Kidney epithelial cell (primary cell): ENCODE data around the gene SCRT2. TPM values are rescaled to one million over a fixed set of nuclear protein-coding genes. Genes with fewer than 3 reads are reported as not detected.

Experiments
- DNase-seq: peaks from one replicate; pipeline ENCODE4 v3.0.0-alpha.2; 2010; ENCODE audit warnings: low read depth
- H3K27me3 ChIP-seq: 2 replicates; pipeline ENCODE4 v1.6.0; 2011; ENCODE audit warnings: low read length; ENCODE audit not compliant: control insufficient read depth, insufficient read depth
- H3K36me3 ChIP-seq: 2 replicates; pipeline ENCODE4 v1.5.1; 2011; ENCODE audit warnings: low read length; ENCODE audit not compliant: control insufficient read depth, insufficient read depth
- H3K4me3 ChIP-seq: 2 replicates; pipeline ENCODE4 v1.5.1; 2011; ENCODE audit warnings: low read depth, mild to moderate bottlenecking, control low read depth, low read length
- CTCF ChIP-seq: IDR thresholded peaks from 2 replicates; pipeline ENCODE4 v1.5.1; 2011; ENCODE audit warnings: mild to moderate bottlenecking, moderate library complexity, low read length, control low read depth, inconsistent platforms; ENCODE audit not compliant: insufficient read depth, poor library complexity, severe bottlenecking
- total RNA-seq: library from RNA; depleted of rRNA; stranded (reverse); fragments of >200 nt; gene quantifications from 2 replicates; pipeline ENCODE4 v1.2.3, GENCODE V29; 2015

SCRT2 gene
- total RNA-seq, 1 donor from 2014 or later = not detected

DNA sequence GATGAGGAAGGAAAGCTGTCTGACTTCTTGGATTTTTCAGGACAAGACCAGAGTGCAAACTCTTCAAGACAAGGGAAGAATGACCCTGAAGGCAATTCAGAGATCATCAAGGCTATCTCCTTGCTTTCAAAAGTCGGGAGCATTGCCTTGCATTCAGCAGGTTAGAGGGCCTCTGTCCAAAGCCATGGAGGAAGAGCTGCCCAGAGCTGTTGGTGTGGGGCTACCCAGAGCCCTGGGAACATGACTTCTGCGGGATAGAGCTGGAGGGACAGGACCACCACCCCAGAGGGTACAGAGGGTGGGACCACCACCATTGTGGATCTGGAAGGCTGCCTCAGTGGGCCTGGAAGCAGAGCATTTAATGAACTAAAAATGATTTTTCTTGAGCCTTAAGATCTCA, 17.4 kb downstream of the SCRT2 start:
- DNase-seq = no peak

GRCh38 chr20:655726-656624, 19.6 kb downstream of the SCRT2 start:
- Histone ChIP-seq H3K4me3 (no peak overlapping the region), H3K27me3 (peaks cover 22% of the 10 kb centered on the region), H3K36me3 (no peaks in the 10 kb centered on the region)
- no peak for DNase-seq
- TF ChIP-seq CTCF = no peak

More for the DNA sequence above, 17.4 kb downstream of the SCRT2 start:
- TF ChIP-seq CTCF = no peak
- peaks cover 43% of the 10 kb centered on the region for H3K27me3 ChIP-seq
- no peaks in the 10 kb centered on the region for H3K36me3 ChIP-seq
- no peak overlapping the region for H3K4me3 ChIP-seq

- peaks cover 14% of the 10 kb centered on the region for H3K27me3 ChIP-seq
- DNase-seq = no peak
- TF ChIP-seq CTCF = no peak
Measured at GRCh38 chr20:654417-654750, 21.2 kb downstream of the SCRT2 start.

DNA sequence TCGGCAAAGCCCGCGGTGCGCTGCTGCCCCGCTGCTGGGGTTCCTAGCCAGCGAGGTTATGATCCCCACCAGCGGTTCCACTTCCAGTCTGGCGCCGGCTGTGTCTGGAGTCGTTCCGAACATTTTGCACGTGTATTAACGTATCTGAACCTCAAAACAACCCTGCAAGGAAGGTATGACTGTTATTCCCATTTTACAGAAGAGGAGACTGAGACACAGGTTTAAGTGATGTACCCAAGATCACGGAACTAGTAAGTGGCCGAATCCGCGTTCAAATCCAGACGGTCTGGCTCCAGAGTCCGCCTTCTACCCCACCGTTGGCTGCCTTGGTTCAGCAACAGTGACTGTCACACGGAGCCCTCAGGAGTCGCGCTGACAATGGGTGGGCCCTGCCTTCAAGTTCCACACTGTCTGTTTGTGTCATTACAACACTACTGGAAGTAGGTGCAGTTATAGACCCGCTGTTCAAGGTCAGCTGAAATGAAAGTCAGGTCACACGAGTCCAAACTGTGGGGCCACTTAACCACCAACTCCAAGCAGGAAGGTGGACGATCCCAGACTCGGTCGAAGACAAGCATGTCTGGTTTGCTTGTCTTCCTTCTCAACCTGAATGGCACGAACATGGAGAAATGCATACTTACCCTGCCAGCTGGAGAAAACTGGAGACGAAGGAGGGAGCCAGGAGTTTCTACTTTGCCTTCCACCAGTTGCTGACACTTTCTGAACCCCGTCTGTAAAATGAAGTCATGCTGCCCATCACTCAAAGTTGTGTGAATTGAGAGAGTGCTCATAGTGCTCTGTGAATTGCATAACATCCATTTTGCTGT, 21.8 kb downstream of the SCRT2 start:
- H3K4me3 ChIP-seq = peak overlapping the region; percentile 92
- peaks cover 10% of the 10 kb centered on the region for H3K27me3 ChIP-seq
- no peak for DNase-seq
- TF ChIP-seq CTCF = no peak
- no peaks in the 10 kb centered on the region for H3K36me3 ChIP-seq

More at GRCh38 chr20:654417-654750, 21.2 kb downstream of the SCRT2 start:
- no peaks in the 10 kb centered on the region for H3K36me3 ChIP-seq
- H3K4me3 ChIP-seq = no peak overlapping the region

DNA sequence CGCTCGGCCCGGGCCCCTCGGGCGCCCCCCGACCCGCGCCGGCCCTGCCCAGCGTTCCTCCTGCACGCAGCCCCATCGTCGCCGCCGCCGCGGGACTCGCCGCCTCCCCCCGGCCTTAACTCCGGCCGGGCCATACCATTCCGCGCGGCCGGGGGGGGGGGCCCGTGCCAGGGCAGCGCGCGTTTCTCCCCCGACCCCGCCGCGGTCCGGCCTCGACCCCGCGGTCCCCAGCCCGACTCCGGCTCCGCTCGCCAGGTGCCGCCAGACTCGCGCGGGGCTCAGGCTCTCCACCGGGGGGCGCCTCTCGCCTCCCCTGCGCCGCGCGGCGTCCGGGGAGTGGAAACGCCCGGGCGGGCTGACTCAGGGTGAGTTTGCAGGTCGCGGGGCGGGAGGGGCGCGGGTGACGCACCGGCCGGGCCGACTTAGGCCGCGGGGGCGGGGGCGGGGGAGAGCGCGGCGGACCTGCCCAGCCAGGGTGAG, 22.5 kb downstream of the SCRT2 start, which contains the start of gene SRXN1:
SRXN1 (minus strand) TSS at position 91 of the 480 bp plus-strand sequence; CDS start at position 76, 15 bp downstream.
- Histone ChIP-seq H3K27me3 (peaks cover 5% of the 10 kb centered on the region), H3K36me3 (peaks cover 2% of the 10 kb centered on the region), H3K4me3 (peak within 1 kb of the TSS; percentile 92)
- TF ChIP-seq CTCF = peak; percentile 35
- peak; percentile 72 for DNase-seq
